Endothelial cell of umbilical vein (primary cell): ENCODE results near the gene CRIM1.

Source experiments
- FOS ChIP-seq: IDR thresholded peaks from 2 replicates; pipeline ENCODE4 v1.6.1; 2011; ENCODE audit warnings: mild to moderate bottlenecking, low read length, moderate library complexity, borderline replicate concordance; ENCODE audit not compliant: insufficient read depth
- MYC ChIP-seq: IDR thresholded peaks from one replicate; pipeline ENCODE4 v1.6.1; 2011; ENCODE audit warnings: mild to moderate bottlenecking, low read depth, low read length
- POLR2A ChIP-seq: IDR thresholded peaks from 2 replicates; pipeline ENCODE4 v1.6.1; 2012; ENCODE audit warnings: low read depth, mild to moderate bottlenecking, control low read depth, low read length
- TF ChIP-seq, protein P1 (sequence below), 2 donors: IDR thresholded peaks; 1 replicate in 1 of 2; 2 replicates in 1 of 2; pipeline ENCODE4 v1.5.1; 2011; ENCODE audit warnings: low read length in 2 of 2, mild to moderate bottlenecking in 2 of 2, moderate library complexity in 2 of 2, control low read depth in 1 of 2, inconsistent platforms in 1 of 2, low read depth in 1 of 2; ENCODE audit not compliant: insufficient read depth in 1 of 2; ENCODE audit errors: extremely low read depth in 1 of 2

DNA sequence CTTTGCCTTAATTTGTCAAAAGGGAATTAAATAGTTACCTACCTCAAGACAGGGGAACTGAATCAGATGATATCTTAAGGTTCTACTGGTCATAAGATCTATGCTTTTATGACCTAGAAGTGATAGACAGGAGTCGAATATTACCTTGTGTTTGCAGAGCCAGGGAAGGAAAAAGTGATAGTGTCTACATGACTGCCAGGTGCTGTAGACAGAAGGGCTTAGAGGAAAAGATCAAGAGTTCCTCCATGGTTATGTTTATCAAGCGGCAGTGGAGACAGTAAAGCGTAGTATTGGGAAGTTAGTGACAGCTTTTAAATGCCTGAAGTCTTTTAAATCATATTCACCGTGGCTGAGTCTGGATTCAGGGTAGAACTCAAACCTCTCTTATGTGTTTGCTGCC lies 11.9 kb downstream of the CRIM1 start:
- TF ChIP-seq POLR2A (no peak), FOS (no peak), MYC (no peak)
- TF ChIP-seq, protein P1, sequence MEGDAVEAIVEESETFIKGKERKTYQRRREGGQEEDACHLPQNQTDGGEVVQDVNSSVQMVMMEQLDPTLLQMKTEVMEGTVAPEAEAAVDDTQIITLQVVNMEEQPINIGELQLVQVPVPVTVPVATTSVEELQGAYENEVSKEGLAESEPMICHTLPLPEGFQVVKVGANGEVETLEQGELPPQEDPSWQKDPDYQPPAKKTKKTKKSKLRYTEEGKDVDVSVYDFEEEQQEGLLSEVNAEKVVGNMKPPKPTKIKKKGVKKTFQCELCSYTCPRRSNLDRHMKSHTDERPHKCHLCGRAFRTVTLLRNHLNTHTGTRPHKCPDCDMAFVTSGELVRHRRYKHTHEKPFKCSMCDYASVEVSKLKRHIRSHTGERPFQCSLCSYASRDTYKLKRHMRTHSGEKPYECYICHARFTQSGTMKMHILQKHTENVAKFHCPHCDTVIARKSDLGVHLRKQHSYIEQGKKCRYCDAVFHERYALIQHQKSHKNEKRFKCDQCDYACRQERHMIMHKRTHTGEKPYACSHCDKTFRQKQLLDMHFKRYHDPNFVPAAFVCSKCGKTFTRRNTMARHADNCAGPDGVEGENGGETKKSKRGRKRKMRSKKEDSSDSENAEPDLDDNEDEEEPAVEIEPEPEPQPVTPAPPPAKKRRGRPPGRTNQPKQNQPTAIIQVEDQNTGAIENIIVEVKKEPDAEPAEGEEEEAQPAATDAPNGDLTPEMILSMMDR (IDR thresholded peaks at IDR 0.05; ENCODE audit: extremely low read depth in 1 of 2, insufficient read depth in 1 of 2, low read depth in 1 of 2, low read length in 2 of 2) = no peak
